Muscle of leg (tissue), 11 donors: ENCODE data around the gene PRKAG2. TPM values are rescaled to one million over a fixed set of nuclear protein-coding genes. Genes with fewer than 3 reads are reported as not detected.

Experiments used
- DNase-seq: peaks from one replicate; pipeline ENCODE4 v3.0.0; 2013
- H3K27ac ChIP-seq: one replicate; pipeline ENCODE4 v1.5.1; 2013; ENCODE audit warnings: mild to moderate bottlenecking, low read length, control low read depth
- H3K27me3 ChIP-seq: one replicate; pipeline ENCODE4 v1.6.1; 2013; ENCODE audit warnings: low read length; ENCODE audit not compliant: control insufficient read depth, insufficient read depth
- H3K36me3 ChIP-seq: one replicate; pipeline ENCODE4 v1.6.1; 2013; ENCODE audit warnings: low read length; ENCODE audit not compliant: control insufficient read depth, insufficient read depth
- H3K4me1 ChIP-seq: one replicate; pipeline ENCODE4 v1.6.1; 2013; ENCODE audit warnings: low read length; ENCODE audit not compliant: control insufficient read depth, insufficient read depth
- H3K4me3 ChIP-seq: one replicate; pipeline ENCODE4 v1.5.1; 2013; ENCODE audit warnings: low read length, control low read depth
- H3K9me3 ChIP-seq: replicated peaks from 2 replicates; pipeline ENCODE4 v1.6.1; 2013; ENCODE audit warnings: low read depth, low read length; ENCODE audit not compliant: control insufficient read depth
- WGBS: methylation state at CpG from one replicate; pipeline ENCODE4 v1.1.5; 2013; ENCODE audit warnings: missing lambda C conversion rate; ENCODE audit not compliant: insufficient coverage; 5-methylcytosine and 5-hydroxymethylcytosine counted together
- polyA plus RNA-seq, 8 donors: library from polyadenylated mRNA; unstranded; fragments of 120-200 nt; gene quantifications; one replicate each; pipeline versions ENCODE4 v1.2.1 to v1.2.3, GENCODE V29; 2013; ENCODE audit warnings: inconsistent platforms in 1 of 8, low replicate concordance in 1 of 8; ENCODE audit not compliant: insufficient read length in 8 of 8, insufficient read depth in 1 of 8
- total RNA-seq: library from RNA; stranded (reverse); fragments of 120-200 nt; gene quantifications from one replicate; pipeline ENCODE4 v1.2.4, GENCODE V29; 2013

The PRKAG2 gene
- total and polyA plus RNA-seq, 9 donors: 3.9 to 16.4 (median 11.2) TPM

DNA sequence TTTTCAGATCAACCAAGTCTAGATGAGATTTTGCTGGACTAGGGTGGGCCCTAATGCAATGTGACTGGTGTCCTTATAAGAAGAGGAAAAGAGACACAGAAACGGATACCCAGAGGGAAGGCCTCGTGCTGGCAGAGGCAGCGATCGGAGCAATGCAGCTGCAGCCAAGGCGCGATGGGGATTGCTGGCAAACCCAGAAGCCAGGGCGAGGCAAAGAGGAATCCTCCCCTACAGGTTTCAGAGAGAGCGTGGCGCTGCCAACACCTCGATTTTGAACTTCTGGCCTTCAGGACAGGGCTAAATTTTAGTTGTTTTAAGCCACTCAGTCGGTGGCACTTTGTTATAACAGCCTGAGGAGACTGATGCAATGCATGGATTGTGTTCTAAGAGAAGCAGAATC lies 200.2 kb downstream of the PRKAG2 start:
- no peak for DNase-seq
- 67% methylated on average over 2 of the region's 11 CpGs for WGBS
- H3K9me3 ChIP-seq: no peaks in the 10 kb centered on the region
- H3K27ac ChIP-seq: no peak overlapping the region
- no peak overlapping the region for H3K4me3 ChIP-seq
- no peaks in the 10 kb centered on the region for H3K27me3 ChIP-seq
- H3K36me3 ChIP-seq: no peaks in the 10 kb centered on the region
- H3K4me1 ChIP-seq: peaks cover 5% of the 10 kb centered on the region

DNA sequence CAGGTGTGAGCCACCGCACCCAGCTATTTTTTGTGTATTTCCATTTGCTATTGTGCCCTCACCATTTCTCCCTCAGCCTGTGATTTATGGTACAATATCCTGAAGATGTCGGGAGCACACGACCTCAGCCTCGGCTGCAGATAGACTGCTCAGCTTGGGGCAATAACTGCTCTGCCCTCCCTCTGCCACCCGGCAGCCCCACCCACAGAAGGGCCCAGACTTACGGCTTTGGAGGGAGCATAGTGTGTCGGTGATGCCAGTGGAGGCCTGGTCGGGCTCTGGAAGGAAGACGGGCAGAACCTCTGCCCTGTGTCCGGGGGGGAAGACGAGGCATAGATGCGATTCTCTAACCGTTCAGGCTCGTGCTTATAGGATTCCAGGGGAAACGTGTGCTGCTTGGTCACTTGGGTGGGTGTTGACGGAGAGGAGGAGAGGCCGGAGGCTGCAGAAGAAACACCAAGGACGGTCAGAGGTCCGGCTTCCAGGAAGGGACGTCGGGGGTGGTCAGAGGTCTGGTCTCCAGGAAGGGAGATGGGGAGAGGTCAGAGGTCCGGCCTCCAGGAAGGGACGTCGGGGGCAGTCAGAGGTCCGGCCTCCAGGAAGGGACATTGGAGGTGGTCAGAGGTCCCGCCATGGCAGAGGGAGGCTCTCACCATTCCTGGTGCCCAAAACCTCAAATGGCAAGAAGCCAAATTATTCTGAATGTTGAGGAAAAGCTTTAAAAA lies 201.6 kb downstream of the PRKAG2 start:
- Histone ChIP-seq H3K4me3 (no peak overlapping the region), H3K27ac (no peak overlapping the region), H3K9me3 (no peaks in the 10 kb centered on the region), H3K4me1 (peaks cover 5% of the 10 kb centered on the region), H3K27me3 (no peaks in the 10 kb centered on the region), H3K36me3 (no peaks in the 10 kb centered on the region)
- no peak for DNase-seq
- 86% methylated on average over 20 of the region's 26 CpGs for WGBS

DNA sequence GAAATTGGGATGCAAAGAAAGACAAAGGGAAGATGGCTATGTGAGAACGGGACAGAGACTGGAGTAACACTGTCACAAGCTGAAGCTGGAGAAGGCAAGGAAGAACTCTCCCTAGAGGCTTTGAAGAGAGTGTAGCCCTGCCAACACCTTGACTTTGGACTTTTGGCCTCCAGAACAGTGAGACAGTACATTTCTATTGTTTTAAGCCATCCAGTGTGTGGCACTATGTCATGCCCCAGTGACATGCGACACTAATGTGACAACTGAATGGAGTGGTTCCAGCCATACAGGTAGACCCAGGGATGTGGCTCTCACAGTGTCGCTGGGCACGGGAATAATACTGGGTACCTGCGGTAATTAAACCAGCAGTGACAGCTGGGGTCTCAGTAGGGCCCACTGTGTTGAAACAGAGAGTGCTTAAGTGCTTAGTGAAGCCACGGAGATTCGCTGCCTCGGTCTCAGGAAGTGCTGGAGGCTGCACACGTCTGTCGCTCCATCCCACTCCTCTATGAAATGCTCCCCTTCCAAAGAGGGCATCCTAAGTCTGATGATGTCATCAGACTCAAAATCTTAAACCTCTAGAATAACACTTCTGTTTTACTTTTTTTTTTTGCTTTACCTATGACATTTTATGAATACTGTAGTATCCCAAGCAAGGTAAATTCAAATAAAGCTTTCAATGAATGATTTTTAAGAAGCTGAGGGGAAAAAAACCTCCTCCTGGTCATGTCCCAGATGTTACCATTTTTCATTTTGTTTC lies 202.6 kb downstream of the PRKAG2 start:
- H3K36me3 ChIP-seq: no peaks in the 10 kb centered on the region
- DNase-seq: no peak
- no peaks in the 10 kb centered on the region for H3K9me3 ChIP-seq
- no peak overlapping the region for H3K4me3 ChIP-seq
- WGBS: 81% methylated on average over 10 of the region's 10 CpGs
- no peaks in the 10 kb centered on the region for H3K27me3 ChIP-seq
- peaks cover 5% of the 10 kb centered on the region for H3K4me1 ChIP-seq
- H3K27ac ChIP-seq: no peak overlapping the region

DNA sequence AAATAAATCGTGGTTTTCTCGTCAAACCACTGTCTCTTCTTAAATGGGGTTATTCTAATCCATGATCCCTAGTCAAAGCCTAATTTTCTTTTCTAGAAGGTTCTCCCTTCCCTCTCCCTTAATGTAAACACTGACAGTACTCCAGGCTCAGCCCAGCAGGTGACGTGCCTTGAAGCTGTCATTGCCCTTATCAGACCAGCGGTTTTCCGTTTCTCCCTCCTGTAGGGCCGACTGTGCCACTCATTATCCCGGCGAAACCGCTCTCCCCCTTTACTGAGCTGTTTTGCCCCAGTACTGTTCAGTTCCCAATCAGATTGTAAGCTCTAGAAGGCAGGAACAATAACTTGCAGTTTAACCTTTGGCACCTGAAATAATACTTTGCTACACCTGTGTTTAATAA lies 203.7 kb downstream of the PRKAG2 start:
- 59% methylated on average over 6 of the region's 9 CpGs for WGBS
- H3K9me3 ChIP-seq: no peaks in the 10 kb centered on the region
- H3K27ac ChIP-seq: no peak overlapping the region
- peaks cover 2% of the 10 kb centered on the region for H3K4me1 ChIP-seq
- no peak overlapping the region for H3K4me3 ChIP-seq
- no peak for DNase-seq
- no peaks in the 10 kb centered on the region for H3K36me3 ChIP-seq
- H3K27me3 ChIP-seq: no peaks in the 10 kb centered on the region

DNA sequence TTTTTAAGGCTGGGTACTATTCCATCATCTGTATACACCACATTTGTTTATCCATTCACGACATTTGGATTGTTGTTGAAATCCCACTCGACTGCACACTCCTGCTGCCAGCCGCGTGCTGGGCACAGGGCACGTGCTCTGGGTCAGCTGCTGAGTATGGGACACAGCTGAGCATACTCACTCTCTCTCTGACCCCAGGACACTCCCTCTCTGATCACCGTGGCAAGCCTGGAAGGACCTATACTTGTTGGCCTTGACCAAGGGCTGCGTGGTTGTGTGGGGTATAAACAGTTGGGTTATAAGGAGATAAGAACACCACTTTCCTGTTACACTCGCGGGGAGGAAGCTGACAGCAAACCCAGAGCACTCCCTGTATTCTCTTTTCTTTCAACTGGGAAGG lies 204.2 kb downstream of the PRKAG2 start:
- H3K27ac ChIP-seq: no peak overlapping the region

DNA sequence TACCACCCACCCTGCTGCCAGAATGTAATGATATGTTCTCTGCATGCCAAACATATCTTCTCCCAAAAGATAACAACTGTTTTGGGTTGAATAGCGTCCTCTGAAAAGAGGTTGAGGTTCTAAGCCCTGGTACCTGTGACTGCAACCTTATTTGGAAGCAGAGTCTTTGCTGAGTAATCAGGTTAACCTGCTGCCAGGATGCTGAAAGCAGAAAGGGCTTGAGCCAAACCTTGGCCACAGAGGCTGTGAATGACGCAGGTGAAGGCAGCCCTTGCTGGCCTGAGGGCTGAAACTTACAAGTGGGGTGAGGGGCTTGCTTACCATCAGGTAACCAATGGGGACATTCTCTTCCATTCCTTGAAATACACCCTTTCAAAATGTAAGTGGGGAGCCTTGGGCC lies 205.4 kb downstream of the PRKAG2 start:
- no peak for DNase-seq
- H3K9me3 ChIP-seq: peaks cover under 1% of the 10 kb centered on the region
- 56% methylated on average over 1 of the region's 2 CpGs for WGBS

More for the DNA sequence above, 204.2 kb downstream of the PRKAG2 start:
- H3K4me1 ChIP-seq: peaks cover 2% of the 10 kb centered on the region
- H3K9me3 ChIP-seq: no peaks in the 10 kb centered on the region
- 73% methylated on average over 6 of the region's 9 CpGs for whole genome bisulfite sequencing
- no peaks in the 10 kb centered on the region for H3K36me3 ChIP-seq
- no peaks in the 10 kb centered on the region for H3K27me3 ChIP-seq
- no peak for DNase-seq
- H3K4me3 ChIP-seq: no peak overlapping the region

DNA sequence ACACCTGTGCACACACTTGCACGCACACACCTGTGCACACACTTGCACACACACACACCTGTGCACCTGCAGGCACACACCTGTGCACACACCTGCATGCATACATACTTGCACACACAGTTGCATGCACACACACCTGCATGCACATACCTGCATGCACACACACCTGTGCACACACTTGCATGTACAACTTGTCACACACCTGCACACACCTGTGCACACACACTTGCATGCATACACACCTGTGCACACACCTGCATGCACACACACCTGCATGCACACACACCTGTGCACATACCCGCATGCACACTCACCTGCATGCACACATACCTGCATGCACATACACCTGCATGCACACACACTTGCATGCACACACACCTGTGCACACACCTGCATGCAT lies 207.2 kb downstream of the PRKAG2 start:
- Histone ChIP-seq H3K4me3 (no peak overlapping the region), H3K4me1 (peaks cover 2% of the 10 kb centered on the region), H3K9me3 (peaks cover 7% of the 10 kb centered on the region), H3K36me3 (no peaks in the 10 kb centered on the region), H3K27me3 (no peaks in the 10 kb centered on the region), H3K27ac (no peak overlapping the region)
- 100% methylated on average over 2 of the region's 2 CpGs for WGBS
- no peak for DNase-seq

More for the DNA sequence above, 205.4 kb downstream of the PRKAG2 start:
- H3K27me3 ChIP-seq: no peaks in the 10 kb centered on the region
- H3K4me3 ChIP-seq: no peak overlapping the region
- H3K4me1 ChIP-seq: peaks cover 2% of the 10 kb centered on the region
- no peak overlapping the region for H3K27ac ChIP-seq
- no peaks in the 10 kb centered on the region for H3K36me3 ChIP-seq

DNA sequence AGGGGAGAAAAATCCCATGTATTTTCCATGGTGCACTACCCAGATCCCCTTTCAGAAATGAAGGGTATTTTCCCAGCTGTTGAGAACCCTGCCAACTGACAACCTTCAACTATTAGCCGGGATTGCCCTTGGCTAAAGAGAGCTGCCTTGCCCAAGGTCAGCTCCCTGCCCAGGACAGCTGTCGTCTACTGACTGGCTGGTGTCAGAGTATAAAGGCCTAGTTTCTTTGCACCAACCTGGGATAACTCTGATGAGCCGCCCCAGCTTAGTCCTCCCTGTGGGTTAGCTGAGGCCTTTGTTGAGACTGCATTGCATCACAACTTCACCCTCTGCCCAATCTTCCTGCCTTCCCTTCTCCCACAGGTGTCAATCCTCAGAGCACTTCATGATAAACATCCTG lies 210.0 kb downstream of the PRKAG2 start:
- Histone ChIP-seq H3K9me3 (peaks cover 7% of the 10 kb centered on the region), H3K36me3 (no peaks in the 10 kb centered on the region), H3K27ac (no peak overlapping the region), H3K27me3 (no peaks in the 10 kb centered on the region), H3K4me3 (no peak overlapping the region), H3K4me1 (no peaks in the 10 kb centered on the region)
- DNase-seq: peak; percentile 47
- 93% methylated on average over 3 of the region's 3 CpGs for WGBS

DNA sequence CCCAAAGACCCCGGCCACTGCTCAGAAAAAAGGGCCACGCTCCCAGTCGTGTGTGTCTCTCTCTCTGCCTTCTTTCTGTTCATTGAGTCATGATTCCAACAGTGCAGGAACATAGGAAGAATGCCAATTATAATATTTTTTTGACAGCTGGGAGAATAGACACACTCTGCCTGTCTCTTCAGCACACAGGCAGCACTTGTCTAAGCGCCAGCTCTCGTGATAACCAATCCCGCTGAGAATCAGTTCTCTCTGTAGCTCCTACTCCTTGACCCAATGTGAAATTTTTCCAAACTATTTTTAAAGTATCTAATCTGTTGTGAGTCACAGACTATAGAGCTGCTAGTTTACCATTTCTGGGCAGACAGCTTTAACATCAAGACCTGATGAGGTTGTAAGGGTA lies 211.5 kb downstream of the PRKAG2 start:
- H3K36me3 ChIP-seq: no peaks in the 10 kb centered on the region
- DNase-seq: peak; percentile 66
- H3K4me1 ChIP-seq: no peaks in the 10 kb centered on the region
- peaks cover 7% of the 10 kb centered on the region for H3K9me3 ChIP-seq
- no peak overlapping the region for H3K27ac ChIP-seq
- no peaks in the 10 kb centered on the region for H3K27me3 ChIP-seq
- H3K4me3 ChIP-seq: no peak overlapping the region
- WGBS: 44% methylated on average over 5 of the region's 6 CpGs

DNA sequence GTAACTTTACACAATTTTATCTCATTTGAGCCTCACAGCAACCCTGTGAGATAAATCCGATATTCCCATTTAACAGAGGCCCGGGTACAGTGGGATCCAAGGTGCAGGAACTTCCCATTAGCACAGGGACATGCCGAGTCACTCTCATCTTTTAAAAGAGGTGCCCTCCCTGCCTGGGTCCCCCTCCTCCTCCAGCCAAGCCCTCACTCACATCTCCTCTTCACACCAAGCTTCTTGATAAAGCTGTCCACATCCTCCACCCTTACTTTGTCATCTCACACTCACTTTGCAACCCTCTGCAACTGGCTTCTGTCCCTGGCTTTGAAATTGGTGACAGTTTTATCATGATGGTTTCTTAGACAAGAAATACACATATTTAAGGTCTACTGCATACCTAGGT lies 212.6 kb downstream of the PRKAG2 start:
- Histone ChIP-seq H3K36me3 (no peaks in the 10 kb centered on the region), H3K27ac (no peak overlapping the region)
- 93% methylated on average over 3 of the region's 3 CpGs for WGBS

More for the DNA sequence above, 212.6 kb downstream of the PRKAG2 start:
- DNase-seq: no peak
- Histone ChIP-seq H3K4me3 (no peak overlapping the region), H3K9me3 (peaks cover 7% of the 10 kb centered on the region), H3K4me1 (no peaks in the 10 kb centered on the region), H3K27me3 (no peaks in the 10 kb centered on the region)
